Measurements from ENCODE around the gene FMNL3. TPM values are rescaled to one million over a fixed set of nuclear protein-coding genes. Genes with fewer than 3 reads are reported as not detected.

The FMNL3 gene
- total and polyA plus RNA-seq, 2 of the 8 experiments (the other 6 are each of a cell fraction or from before 2014, with no cell fraction given): 8.6 to 29.0 TPM

GRCh38 chr12:49707128-49707811 is at the start of gene FMNL3 (continued):
- 0 out of 4 replicates have a peak, but pooled peaks of 1 of the 2 experiments have one; percentile 34 for TF ChIP-seq SIN3A (conservative IDR thresholded peaks at IDR 0.05 in 1 of 2, IDR thresholded peaks at IDR 0.05 in 1 of 2; ENCODE audit: low read depth in 1 of 2, low read length in 2 of 2)
- no peak for TF ChIP-seq KDM1A (IDR thresholded peaks at IDR 0.05; ENCODE audit: borderline replicate concordance, low read length)
- peak; percentile 92; the same call in 1 of the 2 replicates for TF ChIP-seq RBBP5 (IDR thresholded peaks at IDR 0.05; ENCODE audit: borderline replicate concordance, low read depth, low read length)
- TF ChIP-seq E2F6 (IDR thresholded peaks at IDR 0.05): peak; percentile 100
- 0 out of 2 replicates have a peak, but pooled peaks have one; percentile 43 for TF ChIP-seq FOSL1 (IDR thresholded peaks at IDR 0.05; ENCODE audit: insufficient read depth, low read depth, low read length)
- TF ChIP-seq BACH1 (IDR thresholded peaks at IDR 0.05; ENCODE audit: low read length): peak; percentile 52; the same call in 1 of the 2 replicates
- peak; percentile 92 to 98 for TF ChIP-seq RAD21 (IDR thresholded peaks at IDR 0.05 in 1 of 2, conservative IDR thresholded peaks at IDR 0.05 in 1 of 2; ENCODE audit: low read depth in 2 of 2, low read length in 2 of 2)
- 0 out of 2 replicates have a peak, but pooled peaks have one; percentile 31 for TF ChIP-seq TAF1 (IDR thresholded peaks at IDR 0.05; ENCODE audit: low read depth, low read length)
- peak; percentile 84; the same call in 1 of the 2 replicates for TF ChIP-seq SP4 (IDR thresholded peaks at IDR 0.05; ENCODE audit: low read length)
- peak; percentile 34; the same call in 1 of the 2 replicates for TF ChIP-seq USF2 (IDR thresholded peaks at IDR 0.05; ENCODE audit: low read length)
- no peak for TF ChIP-seq GABPA (IDR thresholded peaks at IDR 0.05; ENCODE audit: borderline replicate concordance, insufficient read depth, low read length)
- peak in 1 of 2 experiments; percentile 45; a peak in 2 of 3 replicates for TF ChIP-seq POLR2A (IDR thresholded peaks at IDR 0.05; ENCODE audit: control extremely low read depth in 1 of 2, low read depth in 2 of 2, low read length in 2 of 2)

Measured in H1 (cell line).